ENCODE measurements around the gene GYS1.

DNA sequence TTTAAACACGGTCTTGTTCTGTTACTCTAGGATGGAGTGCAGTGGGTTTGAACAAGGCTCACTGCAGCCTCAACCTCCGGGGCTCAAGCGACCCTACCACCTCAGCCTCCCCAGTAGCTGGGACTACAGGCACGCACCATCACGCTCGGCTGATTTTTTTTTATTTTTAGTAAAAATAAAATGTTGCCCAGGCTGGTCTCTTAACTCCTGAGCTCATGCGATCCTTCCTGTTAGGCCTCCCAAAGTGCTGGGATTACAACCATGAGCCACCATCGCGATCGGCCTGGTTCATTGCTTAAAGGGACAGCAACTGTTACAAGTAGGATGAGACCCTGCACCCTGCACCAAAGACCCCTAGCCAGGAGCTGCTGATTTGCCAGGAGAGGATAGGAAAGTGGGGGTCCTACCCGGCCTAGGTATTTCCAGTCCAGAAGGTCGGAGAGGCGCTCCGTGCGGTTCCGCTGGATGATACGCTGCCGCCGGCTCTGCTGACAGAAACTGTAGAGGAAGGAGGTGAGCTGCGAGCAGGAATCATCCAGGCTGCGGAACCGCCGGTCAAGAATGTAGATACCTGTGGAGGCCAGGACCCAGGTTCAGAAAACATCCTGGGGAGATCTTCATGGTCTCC lies 22.9 kb downstream of the GYS1 start:
- no peak for TF ChIP-seq RAD21 (conservative IDR thresholded peaks at IDR 0.05)
- TF ChIP-seq, protein P1, sequence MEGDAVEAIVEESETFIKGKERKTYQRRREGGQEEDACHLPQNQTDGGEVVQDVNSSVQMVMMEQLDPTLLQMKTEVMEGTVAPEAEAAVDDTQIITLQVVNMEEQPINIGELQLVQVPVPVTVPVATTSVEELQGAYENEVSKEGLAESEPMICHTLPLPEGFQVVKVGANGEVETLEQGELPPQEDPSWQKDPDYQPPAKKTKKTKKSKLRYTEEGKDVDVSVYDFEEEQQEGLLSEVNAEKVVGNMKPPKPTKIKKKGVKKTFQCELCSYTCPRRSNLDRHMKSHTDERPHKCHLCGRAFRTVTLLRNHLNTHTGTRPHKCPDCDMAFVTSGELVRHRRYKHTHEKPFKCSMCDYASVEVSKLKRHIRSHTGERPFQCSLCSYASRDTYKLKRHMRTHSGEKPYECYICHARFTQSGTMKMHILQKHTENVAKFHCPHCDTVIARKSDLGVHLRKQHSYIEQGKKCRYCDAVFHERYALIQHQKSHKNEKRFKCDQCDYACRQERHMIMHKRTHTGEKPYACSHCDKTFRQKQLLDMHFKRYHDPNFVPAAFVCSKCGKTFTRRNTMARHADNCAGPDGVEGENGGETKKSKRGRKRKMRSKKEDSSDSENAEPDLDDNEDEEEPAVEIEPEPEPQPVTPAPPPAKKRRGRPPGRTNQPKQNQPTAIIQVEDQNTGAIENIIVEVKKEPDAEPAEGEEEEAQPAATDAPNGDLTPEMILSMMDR (IDR thresholded peaks at IDR 0.05; ENCODE audit: poor library complexity, severe bottlenecking): no peak
- no peak for TF ChIP-seq POLR2AphosphoS5 (IDR thresholded peaks at IDR 0.05)
- TF ChIP-seq SMC3 (conservative IDR thresholded peaks at IDR 0.05; ENCODE audit: poor library complexity): no peak
- TF ChIP-seq EZH2 (IDR thresholded peaks at IDR 0.05; ENCODE audit: borderline replicate concordance, insufficient read depth, low read length, poor library complexity, severe bottlenecking): no peak
- no peak for TF ChIP-seq TAF1 (IDR thresholded peaks at IDR 0.05; ENCODE audit: low read depth)
- TF ChIP-seq, protein P2, sequence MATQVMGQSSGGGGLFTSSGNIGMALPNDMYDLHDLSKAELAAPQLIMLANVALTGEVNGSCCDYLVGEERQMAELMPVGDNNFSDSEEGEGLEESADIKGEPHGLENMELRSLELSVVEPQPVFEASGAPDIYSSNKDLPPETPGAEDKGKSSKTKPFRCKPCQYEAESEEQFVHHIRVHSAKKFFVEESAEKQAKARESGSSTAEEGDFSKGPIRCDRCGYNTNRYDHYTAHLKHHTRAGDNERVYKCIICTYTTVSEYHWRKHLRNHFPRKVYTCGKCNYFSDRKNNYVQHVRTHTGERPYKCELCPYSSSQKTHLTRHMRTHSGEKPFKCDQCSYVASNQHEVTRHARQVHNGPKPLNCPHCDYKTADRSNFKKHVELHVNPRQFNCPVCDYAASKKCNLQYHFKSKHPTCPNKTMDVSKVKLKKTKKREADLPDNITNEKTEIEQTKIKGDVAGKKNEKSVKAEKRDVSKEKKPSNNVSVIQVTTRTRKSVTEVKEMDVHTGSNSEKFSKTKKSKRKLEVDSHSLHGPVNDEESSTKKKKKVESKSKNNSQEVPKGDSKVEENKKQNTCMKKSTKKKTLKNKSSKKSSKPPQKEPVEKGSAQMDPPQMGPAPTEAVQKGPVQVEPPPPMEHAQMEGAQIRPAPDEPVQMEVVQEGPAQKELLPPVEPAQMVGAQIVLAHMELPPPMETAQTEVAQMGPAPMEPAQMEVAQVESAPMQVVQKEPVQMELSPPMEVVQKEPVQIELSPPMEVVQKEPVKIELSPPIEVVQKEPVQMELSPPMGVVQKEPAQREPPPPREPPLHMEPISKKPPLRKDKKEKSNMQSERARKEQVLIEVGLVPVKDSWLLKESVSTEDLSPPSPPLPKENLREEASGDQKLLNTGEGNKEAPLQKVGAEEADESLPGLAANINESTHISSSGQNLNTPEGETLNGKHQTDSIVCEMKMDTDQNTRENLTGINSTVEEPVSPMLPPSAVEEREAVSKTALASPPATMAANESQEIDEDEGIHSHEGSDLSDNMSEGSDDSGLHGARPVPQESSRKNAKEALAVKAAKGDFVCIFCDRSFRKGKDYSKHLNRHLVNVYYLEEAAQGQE (IDR thresholded peaks at IDR 0.05; ENCODE audit: borderline replicate concordance): no peak
